ENCODE measurements around the gene TSPAN13.

Gene TSPAN13

DNA sequence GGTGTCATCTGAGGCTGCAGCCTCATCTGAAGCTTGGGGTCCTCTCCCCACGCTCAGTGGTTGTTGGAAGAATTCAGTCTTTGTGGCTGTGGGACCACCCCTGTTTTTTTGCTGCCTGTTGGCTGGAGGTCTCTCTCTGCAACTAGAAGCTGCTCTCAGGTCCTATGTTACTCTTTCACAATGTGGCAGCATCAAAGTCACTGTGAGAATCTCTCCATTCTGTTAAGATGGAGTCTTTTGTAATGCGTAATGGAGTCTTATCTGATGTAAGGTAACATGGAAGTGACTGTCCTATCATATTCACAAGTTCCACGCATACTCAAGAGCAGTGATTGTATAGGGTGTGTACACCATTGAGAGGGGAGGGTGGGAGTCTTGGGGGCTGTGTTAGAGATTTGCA lies 24.9 kb downstream of the TSPAN13 start:
- no peak for DNase-seq

GRCh38 chr7:16779051-16779450 lies 25.5 kb downstream of the TSPAN13 start:
- DNase-seq: no peak

GRCh38 chr7:16780596-16780995 lies 27.0 kb downstream of the TSPAN13 start:
- DNase-seq: no peak

DNA sequence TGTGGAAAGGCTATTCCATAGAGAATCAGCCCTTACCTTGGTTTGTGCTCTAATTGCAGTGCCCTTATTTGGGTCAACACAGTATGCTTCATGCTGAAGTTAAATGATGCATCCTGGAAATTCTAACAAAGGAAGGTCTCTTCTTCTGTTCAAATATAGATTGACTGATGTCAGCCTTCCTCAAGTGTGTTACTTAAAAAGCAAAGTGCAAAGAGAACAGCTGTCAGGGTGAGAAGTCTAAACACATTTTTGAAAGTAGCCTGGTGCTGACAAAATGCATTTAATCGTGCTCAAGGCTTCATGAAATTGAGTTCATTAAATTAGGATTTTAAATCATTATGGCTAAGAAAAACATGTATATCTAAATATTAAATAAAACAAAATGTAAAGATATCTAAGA lies 31.8 kb downstream of the TSPAN13 start:
- no peak for DNase-seq

DNA sequence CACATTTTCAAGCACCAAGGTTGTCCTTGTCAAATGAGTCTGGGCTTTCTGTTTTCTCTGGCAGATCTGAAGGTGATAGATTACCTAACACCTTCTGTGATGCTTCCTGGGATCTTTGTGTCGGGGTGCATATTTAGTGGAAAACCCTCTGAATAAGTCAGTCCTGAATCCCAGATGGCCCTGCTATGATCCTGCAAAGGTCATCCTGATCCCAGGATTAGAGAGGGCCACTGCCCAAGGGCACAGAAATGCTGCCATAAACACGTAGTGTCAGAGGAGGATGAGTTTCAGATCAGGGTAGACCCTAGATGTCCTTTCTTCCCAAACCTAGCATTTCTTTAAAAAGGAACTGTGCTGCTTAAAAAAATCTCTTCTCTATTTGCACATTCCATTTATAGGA lies 32.3 kb downstream of the TSPAN13 start:
- no peak for DNase-seq

DNA sequence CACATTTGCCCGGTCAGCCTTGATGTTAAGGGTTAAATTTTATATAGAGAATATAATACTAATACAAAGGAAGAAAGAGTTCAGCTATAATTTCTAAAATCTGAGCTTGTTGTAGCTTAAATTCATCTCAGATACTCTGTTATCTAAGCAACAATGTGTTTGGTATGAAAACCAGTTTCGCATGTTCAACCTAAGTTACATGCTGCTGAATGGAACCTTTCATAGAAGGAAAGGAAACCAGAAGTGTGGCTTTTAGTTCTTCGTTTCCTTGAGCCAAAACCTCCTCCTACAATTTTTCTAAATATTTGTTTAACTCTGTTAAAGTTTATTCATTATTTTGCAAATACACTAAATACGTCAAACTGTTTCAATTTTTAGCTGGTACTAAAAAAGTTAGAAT lies 32.7 kb downstream of the TSPAN13 start:
- no peak for DNase-seq

- no peak for DNase-seq
Observed at GRCh38 chr7:16787127-16787526, 33.6 kb downstream of the TSPAN13 start.

DNA sequence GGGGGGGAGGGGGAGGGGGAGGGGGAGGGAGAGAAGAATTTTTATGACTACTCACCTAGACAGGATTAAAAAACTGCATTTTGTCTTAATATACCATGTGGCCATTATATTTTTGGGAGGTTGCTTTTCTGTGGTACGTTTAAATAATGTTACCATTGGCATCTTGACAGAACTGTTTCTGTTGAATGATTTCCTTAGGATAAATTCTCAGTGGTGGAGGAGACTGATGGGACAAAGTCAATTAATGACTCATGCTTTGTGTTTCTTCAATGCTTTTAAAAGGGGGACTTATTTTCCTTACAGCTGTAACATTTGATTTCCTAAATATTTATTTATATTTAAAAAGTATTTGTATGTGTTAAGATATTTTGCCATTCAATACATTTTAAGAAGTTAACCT lies 37.5 kb downstream of the TSPAN13 start:
- no peak for DNase-seq

DNA sequence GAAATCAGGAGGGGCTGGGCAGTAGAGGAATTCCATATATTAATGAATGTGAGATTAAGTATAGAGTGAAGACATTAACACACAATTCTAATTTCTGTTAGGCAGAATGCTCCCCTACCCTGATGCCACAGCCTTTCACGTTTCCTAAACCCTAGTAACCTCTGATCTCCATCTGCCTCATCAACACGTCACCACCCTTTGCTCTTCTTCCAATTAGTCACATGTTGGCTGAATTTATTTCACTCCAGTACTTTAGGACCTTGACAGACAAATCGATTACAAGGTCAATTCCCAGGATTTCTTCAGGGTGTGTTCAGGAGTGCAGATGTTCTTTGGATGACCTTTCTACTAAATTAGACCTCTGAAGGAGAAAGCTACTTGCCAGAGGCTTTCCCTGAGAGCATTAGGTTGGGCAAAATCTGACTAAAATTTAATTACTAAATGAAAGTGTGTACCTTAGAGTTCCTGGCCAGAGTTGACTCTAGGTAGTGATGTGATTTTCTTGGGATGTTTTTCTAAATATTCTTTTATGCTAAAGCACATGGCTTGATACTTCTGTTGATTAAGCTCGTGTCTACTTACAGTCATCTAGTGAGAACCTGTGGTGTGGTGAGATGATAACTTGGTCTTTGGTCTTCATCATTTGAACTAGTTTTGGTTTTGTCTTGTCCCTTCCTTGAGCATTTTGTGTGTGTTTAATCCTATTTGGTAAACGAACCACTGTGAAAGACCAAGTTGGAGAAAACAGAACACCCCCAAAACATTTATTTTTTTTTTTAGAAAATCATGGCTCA lies 38.5 kb downstream of the TSPAN13 start:
- DNase-seq: no peak

DNA sequence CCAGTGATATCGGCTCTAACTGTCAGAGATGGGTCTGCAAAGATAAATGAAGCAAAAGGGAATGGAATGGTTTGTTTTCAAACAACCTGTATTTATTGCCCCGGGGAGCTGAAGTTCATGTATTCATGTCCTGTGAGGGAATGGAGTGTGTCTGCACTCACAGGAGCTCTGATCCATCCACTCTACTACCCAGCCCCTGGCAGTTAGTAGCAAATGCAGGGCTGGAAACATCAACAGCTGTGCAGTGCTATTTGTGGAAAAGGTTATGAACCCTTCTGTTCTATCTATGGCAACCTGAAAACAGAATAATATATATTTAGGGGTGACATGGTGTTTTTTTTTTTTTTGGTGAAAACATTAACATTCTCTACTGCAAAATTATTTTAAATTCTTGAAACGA lies 41.4 kb downstream of the TSPAN13 start:
- DNase-seq: no peak

DNA sequence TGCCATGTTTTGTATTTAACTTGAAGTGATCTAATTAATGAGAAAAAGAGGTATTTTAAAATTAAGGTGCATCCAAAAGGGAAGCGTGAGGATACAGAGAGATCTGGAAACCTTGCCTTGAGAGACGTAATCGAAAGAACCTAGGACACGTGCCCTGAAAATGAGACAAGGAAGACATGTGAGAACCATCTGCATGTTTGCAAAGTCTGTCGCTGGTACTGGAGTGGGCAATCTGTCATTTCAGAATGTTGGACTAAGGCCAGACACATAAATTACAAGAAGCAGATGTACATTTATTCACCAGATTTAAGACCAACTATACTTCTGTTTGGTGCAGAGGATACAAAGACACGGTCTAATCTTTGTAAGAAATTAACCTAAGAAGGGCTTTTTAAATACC lies 42.1 kb downstream of the TSPAN13 start:
- no peak for DNase-seq

GRCh38 chr7:16801111-16801542 lies 47.6 kb downstream of the TSPAN13 start:
- no peak for DNase-seq

- no peak for DNase-seq
Observed at GRCh38 chr7:16801579-16801978, 48.0 kb downstream of the TSPAN13 start.

DNA sequence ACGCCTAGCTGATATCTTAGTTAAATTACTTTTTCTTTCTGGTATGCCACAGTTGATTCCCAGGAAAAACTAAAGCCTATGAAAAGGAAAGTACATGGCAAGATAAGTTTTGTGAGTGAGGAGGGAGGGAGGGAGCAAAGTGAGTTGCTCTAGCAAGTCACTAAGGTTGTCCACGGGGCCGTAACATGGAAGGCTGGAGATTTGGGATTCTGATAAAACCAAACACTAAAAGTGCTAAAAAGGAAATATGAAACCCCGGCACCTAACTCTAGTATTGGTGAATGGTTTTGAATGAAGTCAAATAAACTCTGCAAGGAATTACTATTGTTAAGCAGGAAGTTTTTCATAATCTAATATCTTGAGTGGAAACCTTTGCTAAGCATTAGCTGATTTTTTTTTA lies 49.6 kb downstream of the TSPAN13 start:
- no peak for DNase-seq

DNA sequence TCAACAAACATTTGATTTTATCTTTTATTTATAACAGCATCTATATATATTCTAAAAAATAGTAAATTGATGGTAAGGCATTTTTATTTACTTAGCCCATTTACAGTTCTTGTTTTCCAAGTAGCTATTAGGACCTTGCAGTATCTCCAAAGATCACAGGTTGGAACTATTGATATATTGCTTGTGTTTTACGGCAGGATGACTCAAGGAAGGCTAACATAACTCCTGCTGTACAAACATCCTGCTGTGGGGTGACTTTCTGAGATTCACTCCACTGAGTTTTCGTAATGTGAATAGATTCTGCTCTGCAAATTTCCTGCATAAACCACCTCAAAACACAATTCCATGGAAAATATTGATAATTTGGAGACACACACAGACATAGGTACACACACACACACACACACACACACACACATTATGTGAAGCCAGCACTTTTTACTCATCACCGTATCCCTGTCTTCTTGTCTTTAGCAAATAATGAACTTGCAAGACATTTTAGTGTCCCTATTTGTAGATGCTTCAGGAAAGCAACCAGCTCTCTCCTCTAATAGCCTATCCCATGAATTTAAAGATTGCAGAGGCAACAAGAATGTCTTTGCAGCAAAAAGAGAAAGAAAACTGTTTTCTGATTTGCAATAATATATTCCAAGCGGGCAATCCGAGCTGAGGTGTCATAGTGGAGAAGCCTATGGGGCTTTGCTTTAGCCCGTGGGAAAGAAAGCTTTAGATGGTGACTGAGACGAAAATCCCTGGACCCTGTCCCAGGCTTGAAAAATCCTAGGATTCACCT lies 50.5 kb downstream of the TSPAN13 start:
- DNase-seq: no peak

DNA sequence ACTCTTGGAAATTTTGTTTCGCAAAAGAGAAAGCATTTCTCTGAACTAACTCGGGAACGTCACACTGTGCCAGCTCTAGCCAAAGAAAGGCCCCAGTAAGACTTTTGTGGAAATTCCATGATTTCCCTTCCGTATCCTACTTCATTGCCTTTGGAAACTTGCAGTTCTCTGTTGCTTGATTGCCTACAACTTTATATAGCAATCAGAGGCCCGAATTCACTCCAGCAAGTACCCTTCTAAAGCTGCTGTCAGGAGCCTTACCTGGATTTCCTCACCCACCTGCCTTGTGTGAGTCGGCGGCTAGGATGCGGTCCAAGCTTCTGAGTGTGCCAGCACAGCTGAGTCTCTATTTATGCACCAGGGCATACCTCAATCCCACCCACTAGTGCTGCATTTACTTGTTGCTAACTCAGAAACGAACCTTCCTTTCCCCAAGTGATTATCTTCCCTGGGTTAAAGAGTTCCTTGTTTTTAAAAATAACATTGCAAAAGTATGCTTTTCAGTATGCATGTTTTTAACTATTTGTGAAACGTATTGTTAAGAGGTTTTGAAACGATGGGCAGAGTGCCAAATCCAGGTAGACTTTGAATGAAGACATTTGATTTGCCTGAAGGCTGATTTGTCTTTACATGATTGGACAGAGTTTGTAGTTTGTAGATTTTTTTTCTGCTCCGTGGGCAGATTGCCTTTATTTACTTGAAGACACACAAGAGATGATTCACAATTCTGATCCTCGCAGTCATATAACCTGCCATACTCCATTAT lies 51.3 kb downstream of the TSPAN13 start, which contains the start of gene AGR2:
AGR2 (minus strand) TSS at position 326 of the 766 bp plus-strand sequence. CDS start 3,203 bp downstream, outside the sequence.
- no peak for DNase-seq

DNA sequence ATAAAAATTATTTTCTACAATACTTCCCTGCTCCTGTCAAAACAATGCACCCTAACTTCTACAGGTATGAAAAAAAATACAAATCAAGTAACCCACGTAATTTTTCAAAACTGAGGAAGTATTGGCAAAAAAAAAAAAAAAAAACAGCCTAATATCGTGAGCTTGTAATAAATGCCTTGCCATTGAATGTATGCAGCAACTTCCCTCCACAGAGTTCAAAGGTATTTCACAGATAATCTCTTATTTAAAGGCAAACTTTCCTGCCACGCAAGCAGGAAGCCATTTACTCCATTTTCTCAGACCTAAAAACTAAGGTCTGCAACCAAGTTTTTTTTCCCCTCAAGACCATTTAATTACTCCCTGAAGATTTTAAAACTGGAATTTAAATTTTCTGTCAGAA lies 51.9 kb downstream of the TSPAN13 start:
- DNase-seq: no peak

- no peak for DNase-seq
Observed at GRCh38 chr7:16810112-16810511, 56.6 kb downstream of the TSPAN13 start.

- DNase-seq: no peak
Observed at GRCh38 chr7:16810573-16810972, 57.0 kb downstream of the TSPAN13 start.

DNA sequence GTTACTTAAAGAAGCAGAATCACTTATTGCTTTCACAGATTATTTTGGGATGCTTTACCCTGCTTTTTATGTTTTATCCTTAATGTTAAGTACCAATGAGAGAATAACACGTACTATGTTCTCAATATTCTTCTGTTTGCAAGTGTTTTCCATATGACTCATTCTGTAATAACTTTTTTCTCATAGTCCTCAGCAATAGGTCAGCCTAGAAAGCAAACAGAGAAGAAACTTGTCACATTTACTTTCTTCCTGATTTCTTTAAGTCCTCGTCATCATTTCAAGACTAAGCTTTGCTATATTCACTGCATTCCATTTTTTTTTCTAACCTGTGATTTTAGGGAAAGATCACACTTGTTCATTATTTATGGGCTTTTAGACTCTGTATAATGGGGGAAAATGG lies 58.0 kb downstream of the TSPAN13 start:
- no peak for DNase-seq

DNA sequence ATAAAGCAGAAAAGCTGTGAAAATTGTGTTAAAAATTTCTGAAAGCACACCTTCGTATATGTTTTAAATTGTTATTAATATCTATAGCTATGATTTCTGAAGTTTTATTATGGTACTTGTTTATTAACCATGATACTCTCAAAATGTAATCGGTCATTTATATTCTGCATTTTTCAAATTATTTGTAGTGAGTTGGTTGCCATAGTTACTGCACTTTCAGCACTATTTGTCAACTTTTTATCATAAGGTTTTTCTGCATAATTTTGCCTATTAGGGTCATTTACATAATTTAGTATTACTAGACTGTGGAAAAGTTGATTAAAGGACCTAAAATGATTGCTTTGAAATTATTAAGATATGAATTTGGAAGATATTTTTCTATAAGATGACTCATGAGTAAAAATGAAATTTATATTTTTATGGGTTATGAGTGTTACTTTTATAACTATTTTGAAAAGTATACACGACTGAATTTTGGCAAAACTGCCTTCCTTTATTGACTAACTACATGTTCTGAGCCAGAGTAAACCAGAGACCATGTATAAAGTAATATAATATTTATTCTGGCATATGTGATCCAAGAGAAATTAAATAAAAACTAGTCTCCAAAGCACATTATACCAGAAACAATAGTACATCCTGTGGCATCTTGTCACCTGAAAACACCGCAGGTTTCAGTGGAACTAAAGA lies 59.1 kb downstream of the TSPAN13 start:
- no peak for DNase-seq

DNA sequence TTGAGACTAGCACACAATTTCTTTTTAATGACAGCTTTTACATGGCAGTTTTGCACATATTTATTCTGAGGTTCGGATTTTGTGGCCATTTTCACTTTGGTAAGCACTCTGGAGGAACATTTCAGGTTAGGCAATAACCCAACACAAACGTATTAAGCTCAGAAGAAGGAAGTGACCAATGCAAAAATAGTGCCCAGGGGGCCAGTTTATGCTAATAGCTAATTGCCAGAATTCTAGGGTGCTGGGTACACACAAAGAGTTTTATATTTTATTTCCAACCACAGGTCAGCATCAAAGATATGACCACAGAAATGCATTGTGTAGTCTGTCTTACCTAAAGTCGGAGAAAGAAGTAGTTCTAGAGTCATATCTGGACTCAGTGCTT lies 59.7 kb downstream of the TSPAN13 start:
- DNase-seq: no peak

DNA sequence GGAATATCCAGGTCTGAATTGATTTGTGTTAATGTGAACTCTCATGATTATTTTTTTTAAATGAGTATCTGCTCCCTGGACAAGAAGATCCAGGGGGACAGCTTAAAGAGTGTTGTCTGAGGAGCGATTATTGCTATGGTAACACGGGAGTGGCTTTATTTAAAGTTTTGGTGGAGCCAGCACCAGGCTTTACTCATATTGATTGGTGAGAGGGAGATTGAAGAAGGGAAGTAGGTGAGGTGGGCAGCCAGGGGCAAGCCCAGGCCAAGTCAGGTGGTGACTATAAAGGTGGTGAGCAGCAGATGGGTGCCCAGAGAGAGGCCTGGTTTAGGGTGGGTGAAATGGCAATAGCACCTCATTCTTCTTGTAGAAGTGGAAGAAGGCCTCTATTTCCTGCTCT lies 61.4 kb downstream of the TSPAN13 start:
- DNase-seq: no peak

All from activated CD4-positive, CD25-positive, alpha-beta regulatory T cell (primary cell).